NCI-H128 (cell line): ENCODE results near the gene CLDN25.

ENCODE experiments used
- DNase-seq: peaks from one replicate; lab custom pipeline; 2025; ENCODE audit not compliant: unreplicated experiment; lab: John Stamatoyannopoulos, UW

CLDN25 gene

DNA sequence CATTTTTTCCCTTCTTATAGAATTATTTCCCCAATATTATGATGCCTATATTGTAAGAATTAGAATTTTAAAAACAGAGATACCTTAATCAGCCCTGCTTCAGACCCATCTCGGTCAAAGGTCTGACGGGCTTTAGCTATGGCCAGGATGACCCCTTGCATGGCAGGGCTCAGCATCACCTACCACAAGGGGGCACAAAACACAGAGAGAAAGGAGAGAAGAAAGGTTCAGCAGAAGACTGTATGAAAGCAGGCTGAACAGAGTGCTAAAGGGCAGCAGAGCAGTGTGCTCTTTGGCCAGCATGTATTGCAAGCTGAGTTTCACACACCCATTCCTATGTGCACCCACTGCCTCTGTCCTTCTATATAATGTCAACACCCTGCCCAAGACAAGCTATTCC, 26.8 kb downstream of the CLDN25 start:
- no peak for DNase-seq

DNA sequence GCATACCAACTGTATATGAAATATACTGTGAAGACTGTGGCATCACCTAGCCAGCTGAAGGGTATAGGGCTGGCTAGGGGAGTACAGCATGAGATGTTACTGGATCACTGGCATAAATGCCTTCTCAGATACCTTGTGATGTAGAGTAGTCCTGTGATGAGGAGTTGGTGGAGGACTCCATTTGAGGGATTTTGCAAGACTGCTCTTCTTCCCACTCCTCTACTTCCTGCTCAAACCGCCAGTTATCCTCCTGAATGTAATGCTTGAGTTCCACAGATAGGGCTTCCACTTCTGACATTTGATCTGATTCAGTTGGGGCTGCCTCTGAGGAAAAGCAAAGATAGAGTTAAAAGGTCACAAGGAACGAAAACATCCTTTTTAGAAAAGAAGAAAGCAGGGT, 29.3 kb downstream of the CLDN25 start:
- DNase-seq = no peak

DNA sequence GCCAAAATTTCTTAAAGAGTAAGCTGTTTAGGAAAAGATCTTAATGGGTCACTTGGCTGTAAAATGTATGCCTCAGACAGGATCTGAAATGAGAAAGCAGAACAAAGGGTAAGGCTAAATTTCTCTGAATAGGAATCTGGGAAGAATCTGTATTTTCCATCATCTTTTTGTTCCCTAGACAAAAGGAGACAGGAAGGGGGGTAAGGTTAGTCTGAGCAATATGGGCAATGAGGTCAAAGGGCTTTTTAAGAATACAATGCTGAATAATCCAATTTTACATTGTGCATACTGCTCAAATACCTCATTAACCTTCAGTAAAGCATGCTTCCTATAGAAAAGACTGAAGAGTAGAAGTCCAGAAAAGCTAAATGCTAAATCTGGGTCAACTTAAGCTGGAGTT, 34.6 kb downstream of the CLDN25 start:
- DNase-seq = no peak

DNA sequence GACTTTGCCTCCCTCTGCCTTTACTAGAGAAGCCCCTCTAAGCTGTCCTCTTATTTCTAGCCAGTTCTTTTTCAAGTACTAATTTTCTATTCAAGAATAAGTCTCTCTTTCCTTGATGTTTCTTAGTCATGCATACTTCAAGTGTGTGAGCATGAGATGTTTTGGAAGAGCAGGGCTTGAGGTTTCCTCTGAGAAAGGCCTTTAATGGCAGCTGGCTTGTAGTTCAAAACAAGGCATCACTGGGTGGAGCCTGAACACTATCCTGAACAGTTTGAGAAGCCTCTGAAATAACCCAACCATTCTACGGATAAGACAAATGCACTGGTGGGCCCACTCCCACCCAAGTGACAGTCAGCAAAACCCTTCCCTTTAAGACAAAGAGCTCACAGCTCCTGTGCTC, 37.6 kb downstream of the CLDN25 start:
- DNase-seq = no peak

DNA sequence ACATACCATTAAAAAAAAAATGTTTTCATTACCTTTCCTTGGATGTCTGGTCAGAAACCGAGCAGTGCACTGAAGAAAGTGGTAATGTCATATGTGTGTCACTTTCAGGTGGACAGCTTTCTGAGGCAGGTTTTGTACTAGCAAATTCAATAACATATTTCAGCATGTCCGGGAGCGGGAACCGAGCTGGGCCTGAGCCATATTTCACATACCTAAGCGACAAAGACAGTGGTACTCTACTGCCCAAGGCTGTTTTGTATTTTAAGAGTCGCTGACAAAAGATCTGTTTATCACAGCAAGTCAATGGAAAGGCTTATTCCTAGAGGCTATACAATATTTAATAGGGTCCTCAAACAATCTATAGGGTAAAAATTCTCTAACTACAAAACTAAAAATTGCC, 38.0 kb downstream of the CLDN25 start:
- DNase-seq = no peak

DNA sequence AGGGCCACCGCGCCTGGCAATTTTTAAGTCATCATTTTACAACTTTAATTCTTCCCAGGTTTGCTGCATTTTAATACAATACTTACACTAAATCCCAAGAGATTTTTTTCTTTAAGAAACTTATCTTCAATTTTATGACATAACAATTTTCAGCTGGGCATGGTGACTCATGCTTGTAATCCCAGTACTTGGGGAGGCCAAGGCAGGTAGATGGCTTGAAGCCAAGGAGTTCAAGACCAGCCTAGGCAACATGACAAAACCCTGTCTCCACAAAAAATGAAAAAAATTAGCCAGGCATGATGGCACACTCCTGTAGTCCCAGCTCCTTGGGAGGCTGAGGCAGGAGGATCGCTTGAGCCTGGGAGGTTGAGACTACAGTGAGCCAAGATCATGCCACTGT, 38.8 kb downstream of the CLDN25 start:
- DNase-seq = no peak

DNA sequence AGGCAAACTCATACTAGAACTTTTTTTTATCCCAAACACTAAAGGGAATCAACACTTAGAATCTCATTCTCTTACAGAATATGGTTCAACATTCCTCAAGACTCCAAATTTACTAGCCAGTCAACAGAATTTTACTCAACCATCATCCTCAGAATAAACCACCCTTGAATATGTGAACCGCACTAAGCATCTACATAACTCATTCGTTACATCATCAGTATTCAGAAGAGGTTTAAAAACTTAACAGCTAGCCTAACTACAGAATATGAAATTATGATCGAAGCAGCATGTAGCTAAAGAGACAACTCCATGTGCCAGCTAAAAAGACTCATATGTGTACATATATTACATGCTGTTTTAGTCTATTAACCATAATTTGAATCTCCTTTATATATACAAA, 47.9 kb downstream of the CLDN25 start:
- DNase-seq = no peak

DNA sequence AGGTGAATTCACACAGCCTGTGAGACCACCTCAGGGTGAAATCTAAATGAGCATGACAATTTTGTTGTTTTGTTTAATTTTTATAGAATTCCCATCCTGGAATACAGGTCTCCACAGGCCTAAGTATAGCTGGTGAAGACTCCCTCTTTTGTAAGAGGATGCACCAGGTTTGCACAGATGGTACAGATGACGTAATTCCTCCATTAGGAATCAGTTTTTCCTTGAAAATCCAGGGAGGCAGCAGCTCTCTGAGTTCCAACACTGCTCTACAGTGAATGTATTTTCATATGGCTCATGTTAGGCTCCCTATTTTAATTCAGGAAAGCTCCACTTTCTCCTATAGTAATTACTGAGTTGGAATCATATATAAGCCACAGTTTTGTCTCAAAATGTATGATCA, 48.6 kb downstream of the CLDN25 start:
- DNase-seq = no peak

DNA sequence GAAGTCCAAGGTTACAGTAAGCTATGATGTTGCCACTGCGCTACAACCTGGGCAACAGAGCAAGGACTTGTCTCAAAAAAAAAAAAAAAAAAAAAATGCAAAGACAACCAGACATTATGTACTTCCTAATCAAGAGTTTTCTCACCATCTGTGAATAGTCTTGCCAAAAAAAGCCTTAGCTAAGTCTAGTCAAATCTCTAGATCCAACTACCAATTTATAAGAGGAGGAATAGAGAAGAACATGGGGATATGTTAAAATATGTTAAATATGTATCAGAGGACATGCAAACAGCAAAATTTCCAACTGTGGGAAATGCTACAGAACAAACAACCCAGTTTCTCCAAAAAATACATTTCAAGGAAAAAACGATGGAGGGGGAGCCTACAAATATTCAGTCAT, 50.2 kb downstream of the CLDN25 start:
- DNase-seq = no peak
